Skeletal muscle satellite cell (primary cell): Measurements from ENCODE around the gene FNDC1.

Experiments
- H3K27me3 ChIP-seq: 2 replicates; pipeline ENCODE4 v1.7.0; 2013; ENCODE audit warnings: low read length; ENCODE audit not compliant: control insufficient read depth, insufficient read depth
- H3K36me3 ChIP-seq: 2 replicates; pipeline ENCODE4 v1.7.0; 2013; ENCODE audit warnings: mild to moderate bottlenecking, control low read depth, low read length; ENCODE audit not compliant: insufficient read depth
- H3K4me1 ChIP-seq: 2 replicates; pipeline ENCODE4 v1.7.0; 2013; ENCODE audit warnings: low read length; ENCODE audit not compliant: control insufficient read depth, insufficient read depth
- H3K4me2 ChIP-seq: 2 replicates; pipeline ENCODE4 v1.7.0; 2013; ENCODE audit warnings: mild to moderate bottlenecking, low read length
- H3K4me3 ChIP-seq: 2 replicates; pipeline ENCODE4 v1.7.0; 2013; ENCODE audit warnings: low read length
- H3K9ac ChIP-seq: 2 replicates; pipeline ENCODE4 v1.7.0; 2013; ENCODE audit warnings: mild to moderate bottlenecking, low read depth, low read length, moderate library complexity
- H3K9me3 ChIP-seq: replicated peaks from 2 replicates; pipeline ENCODE4 v1.7.0; 2013; ENCODE audit warnings: mild to moderate bottlenecking, control low read depth, low read length

FNDC1 gene

DNA sequence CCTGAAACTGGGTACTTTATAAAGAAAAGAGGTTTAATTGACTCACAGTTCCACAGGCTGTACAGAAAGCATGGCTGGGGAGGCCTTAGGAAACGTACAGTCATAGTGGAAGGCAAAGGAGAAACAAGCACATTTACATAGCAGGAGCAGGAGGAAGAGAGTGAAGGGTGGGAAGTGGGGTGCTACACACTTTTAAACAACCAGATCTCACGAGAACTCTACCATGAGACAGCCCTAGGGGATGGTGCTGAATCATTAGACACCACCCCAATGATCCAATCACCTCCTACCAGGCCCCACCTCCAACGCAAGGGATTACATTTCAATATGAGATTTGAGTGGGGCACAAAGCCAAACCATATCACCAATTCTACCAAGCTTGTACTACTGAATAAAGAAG is 7.4 kb upstream of the FNDC1 start:
- H3K4me1 ChIP-seq, result peaks cover 10% of the 10 kb centered on the region
- H3K4me2 ChIP-seq, result no peak overlapping the region
- H3K9ac ChIP-seq, result no peak overlapping the region
- no peaks in the 10 kb centered on the region for H3K9me3 ChIP-seq
- H3K36me3 ChIP-seq, result no peaks in the 10 kb centered on the region
- H3K27me3 ChIP-seq, result peaks cover 18% of the 10 kb centered on the region
- H3K4me3 ChIP-seq, result no peak overlapping the region

DNA sequence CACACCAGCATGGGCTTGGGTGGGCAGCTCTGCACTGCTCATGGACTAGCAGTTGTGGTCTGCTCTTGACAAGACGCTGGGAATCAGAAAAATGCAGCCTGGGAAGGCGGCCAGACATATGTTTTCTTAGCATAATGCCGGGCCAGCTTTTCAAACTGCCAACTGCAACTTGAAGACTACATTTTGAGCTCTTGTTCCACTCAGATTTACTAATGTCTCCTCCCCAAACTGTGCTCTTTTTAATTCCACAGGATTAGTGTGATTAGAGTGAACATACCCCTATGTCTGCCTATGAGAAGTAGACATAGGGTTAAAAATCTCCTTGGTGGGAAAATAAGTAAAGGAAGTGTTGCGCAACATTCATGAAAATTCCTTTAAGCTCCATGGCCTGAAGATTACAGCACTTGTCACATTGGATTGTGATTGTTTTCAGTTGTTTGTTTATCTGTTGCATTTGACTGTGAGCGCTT is 5.3 kb upstream of the FNDC1 start:
- H3K9me3 ChIP-seq, result no peaks in the 10 kb centered on the region
- peaks cover 32% of the 10 kb centered on the region for H3K27me3 ChIP-seq

DNA sequence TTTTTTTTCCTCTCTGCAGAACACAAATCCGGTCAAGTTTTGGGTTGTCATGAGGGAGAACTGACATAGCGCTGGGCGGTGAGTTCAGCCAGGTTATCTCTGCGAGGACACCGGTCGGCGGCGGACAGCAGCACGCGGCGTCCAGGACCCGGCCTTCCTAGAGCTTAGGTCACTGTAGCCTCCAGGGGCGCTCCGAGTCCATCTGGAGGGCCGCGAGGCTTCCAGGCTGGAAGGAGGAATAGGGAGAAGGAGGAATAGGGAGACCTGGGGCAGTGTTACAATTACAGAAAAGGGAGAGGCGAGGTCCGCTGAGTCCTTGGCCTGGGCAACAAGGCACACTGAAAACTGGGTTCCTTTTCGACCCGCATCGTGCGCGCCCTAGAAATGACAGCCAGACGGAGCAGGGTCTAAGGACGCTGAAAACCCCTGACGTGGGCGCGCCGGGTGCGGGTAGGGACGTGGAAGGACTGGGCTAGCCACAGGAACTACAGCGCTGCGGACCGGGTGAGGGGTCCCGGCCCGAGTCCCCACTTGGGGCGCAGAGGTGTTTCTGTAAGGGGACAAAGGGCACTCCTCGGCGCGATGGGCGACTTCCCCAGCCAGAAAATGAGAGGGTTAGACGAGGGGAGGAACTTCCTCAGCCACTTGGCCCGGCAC is 536 bp upstream of the FNDC1 start:
- Histone ChIP-seq H3K9me3 (no peaks in the 10 kb centered on the region), H3K9ac (no peak overlapping the region), H3K4me3 (no peak overlapping the region), H3K27me3 (peaks cover 61% of the 10 kb centered on the region), H3K36me3 (no peaks in the 10 kb centered on the region), H3K4me1 (peaks cover 25% of the 10 kb centered on the region), H3K4me2 (no peak overlapping the region)

More for the DNA sequence above, 5.3 kb upstream of the FNDC1 start:
- Histone ChIP-seq H3K9ac (no peak overlapping the region), H3K4me3 (no peak overlapping the region), H3K36me3 (no peaks in the 10 kb centered on the region), H3K4me2 (no peak overlapping the region), H3K4me1 (peaks cover 10% of the 10 kb centered on the region)

DNA sequence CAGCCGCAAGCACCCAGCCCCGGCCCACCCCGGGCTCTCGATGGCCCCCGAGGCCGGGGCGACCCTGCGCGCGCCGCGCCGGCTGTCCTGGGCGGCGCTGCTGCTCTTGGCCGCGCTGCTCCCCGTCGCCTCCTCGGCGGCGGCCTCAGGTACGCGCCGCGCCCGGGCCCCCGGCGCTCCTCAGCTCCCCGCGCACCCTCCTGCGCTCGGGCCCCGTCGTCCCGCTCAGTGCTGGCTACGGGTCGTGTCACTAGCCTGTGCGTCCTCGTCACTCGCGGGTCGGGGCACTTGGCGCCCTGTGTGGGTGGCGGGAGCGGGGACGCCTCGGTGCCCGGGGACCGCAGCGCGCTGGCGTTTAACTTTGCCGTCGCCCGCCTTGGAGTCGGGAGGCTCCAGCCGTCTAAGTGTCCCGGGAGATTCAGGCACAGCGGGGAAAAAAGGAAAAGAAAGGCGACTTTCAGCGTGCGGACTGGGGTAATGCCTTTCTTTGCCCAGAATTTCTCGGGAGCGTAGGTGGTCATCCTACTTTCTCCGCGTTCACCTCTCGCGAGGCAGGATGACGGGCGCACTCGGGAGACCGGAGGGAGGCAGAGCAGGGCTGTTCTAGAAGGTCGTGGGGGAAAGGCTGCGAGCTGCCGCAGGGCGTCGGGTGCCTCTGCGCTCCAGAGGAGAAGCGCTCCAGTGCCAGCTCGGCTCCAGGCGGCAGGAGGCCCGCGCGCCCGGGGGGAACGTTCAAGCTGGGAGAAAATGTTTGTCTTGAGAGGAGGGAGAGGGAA is 545 bp downstream of the FNDC1 start:
- Histone ChIP-seq H3K9me3 (no peaks in the 10 kb centered on the region), H3K27me3 (peaks cover 68% of the 10 kb centered on the region), H3K9ac (peak overlapping the region; percentile 26), H3K4me3 (peak overlapping the region; percentile 66), H3K4me2 (peak overlapping the region; percentile 80), H3K4me1 (peaks cover 17% of the 10 kb centered on the region), H3K36me3 (no peaks in the 10 kb centered on the region)

DNA sequence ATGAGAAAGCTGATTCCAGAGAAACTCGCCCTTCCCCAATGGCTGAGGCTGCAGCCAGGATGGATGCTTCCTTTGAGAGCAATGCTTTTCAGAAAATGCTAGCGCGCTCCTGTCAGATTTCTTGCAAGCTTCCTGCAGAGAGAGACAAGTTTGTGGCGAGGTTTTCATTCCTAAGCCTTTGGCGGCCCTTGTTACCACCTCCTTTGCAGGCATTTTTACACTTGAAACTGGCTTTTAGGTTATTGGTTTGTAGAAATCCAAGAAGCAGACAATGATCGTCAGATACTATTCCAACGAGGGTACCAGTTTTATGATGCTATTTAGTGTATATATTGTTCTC is 1.1 kb downstream of the FNDC1 start:
- H3K9me3 ChIP-seq, result no peaks in the 10 kb centered on the region
- H3K36me3 ChIP-seq, result no peaks in the 10 kb centered on the region
- H3K9ac ChIP-seq, result peak overlapping the region; percentile 26
- peak overlapping the region; percentile 66 for H3K4me3 ChIP-seq
- H3K4me1 ChIP-seq, result peaks cover 17% of the 10 kb centered on the region
- H3K27me3 ChIP-seq, result peaks cover 68% of the 10 kb centered on the region
- peak overlapping the region; percentile 80 for H3K4me2 ChIP-seq

DNA sequence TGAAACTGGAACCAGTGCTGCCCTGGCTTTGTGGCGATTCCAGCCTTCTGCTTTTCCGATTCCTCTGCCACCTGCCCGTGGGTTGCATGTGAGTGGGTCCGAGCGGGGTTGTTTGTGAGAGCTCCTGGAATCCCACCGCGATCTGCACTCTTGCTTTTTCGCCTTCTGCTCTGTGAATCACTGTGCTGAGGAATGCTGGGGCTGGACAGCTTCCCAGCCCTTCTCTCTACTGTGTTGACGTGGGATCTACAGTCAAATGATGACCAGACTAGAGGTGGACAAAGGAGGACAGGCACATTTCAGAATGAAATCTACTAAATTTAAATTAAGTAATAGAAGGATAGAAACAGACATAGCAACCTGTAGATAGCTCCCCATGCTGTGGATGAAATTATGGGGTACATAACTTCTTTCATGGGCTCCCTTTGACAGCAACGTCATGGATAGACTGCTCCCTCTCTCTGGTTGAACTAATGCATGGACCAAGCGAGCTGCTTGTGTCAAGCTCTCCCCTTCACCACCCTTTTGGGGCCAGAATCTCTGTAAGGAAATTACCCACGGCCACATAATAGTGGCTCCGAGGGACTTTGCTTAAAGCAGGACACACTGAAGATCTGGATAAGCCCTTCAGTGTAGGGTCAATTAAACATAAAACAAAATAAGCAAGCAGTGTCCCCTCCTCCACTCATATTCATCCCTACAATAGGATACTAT is 2.0 kb downstream of the FNDC1 start:
- Histone ChIP-seq H3K4me2 (peak overlapping the region; percentile 77), H3K4me3 (peak overlapping the region; percentile 63), H3K36me3 (no peaks in the 10 kb centered on the region), H3K27me3 (peaks cover 62% of the 10 kb centered on the region), H3K9me3 (no peaks in the 10 kb centered on the region), H3K9ac (no peak overlapping the region), H3K4me1 (peaks cover 17% of the 10 kb centered on the region)

DNA sequence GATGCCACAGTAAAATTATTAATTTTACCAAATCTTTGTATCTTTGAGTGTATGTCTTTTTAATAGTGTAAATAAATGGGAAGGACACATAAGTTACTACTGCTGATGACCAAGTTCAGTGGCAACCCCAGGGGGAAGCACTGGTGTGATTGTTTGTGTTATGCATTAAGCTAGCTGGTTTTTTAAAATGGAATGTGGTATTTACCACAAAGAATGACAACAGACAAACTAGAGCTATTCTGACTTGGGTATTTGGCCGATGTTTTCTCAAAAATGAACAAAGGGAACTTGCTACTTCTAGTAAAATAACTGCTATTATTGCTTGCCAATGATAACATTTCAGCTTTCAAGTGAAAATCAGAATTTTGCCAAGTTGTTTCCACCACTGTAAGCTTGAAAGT is 2.9 kb downstream of the FNDC1 start:
- Histone ChIP-seq H3K9me3 (no peaks in the 10 kb centered on the region), H3K27me3 (peaks cover 52% of the 10 kb centered on the region), H3K9ac (no peak overlapping the region), H3K36me3 (no peaks in the 10 kb centered on the region), H3K4me3 (no peak overlapping the region), H3K4me2 (no peak overlapping the region), H3K4me1 (peaks cover 17% of the 10 kb centered on the region)

DNA sequence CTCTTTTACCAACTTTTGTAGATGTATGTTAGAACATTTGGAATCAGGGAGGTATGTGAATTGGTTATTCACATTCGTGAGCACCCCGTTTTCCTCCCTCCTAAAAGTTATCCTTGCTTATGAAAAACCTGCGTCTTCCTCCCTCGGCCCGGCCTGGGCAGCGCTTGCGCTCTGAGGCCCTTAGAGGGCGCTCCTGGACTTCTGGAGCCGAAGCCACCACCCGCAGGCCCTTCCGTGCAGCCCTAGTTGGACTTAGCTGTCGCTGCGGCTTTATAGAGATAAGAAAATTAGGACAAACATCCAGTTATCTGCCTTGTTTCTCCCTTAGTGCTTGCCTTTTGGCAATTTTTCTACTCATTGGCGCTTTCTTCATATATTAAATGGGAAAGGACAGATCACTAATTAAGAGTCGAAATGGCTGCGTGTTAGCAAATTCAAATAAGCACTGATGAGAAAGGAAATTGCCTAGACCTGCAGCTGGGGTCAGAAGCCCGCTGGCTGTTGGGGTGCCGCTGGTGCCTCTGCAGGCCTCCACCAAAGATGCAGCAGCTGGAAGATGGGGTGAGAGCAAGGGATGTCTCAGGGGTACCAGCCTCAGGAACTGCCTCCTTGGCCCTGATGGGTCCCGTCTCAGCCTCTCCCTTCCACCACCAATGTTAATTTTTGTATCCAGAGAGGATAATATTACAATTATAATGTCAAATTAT is 5.2 kb downstream of the FNDC1 start:
- Histone ChIP-seq H3K4me3 (no peak overlapping the region), H3K27me3 (peaks cover 38% of the 10 kb centered on the region), H3K9ac (no peak overlapping the region)

DNA sequence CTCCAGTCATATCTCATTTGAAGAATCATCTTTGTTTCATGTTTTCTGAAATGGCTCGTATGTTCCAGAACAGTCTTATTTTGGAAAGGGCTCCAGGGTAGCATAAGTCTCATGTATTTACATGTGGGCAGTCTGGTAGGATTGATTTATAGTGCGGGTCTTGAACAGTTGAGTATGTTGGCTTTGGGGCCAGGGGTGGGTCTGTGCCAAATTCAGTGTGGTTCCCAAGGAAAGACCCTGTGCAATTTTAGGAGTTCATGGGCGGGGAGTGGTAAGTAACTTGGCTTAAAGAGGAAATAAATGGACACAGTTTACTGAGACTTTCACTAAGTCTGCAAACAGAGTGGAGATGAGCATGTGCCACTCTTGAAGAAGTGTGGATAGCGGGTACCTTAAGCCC is 7.7 kb downstream of the FNDC1 start:
- Histone ChIP-seq H3K36me3 (no peaks in the 10 kb centered on the region), H3K4me3 (no peak overlapping the region), H3K9me3 (no peaks in the 10 kb centered on the region), H3K4me2 (no peak overlapping the region), H3K9ac (no peak overlapping the region), H3K4me1 (no peaks in the 10 kb centered on the region), H3K27me3 (peaks cover 15% of the 10 kb centered on the region)

More for the DNA sequence above, 5.2 kb downstream of the FNDC1 start:
- H3K9me3 ChIP-seq, result no peaks in the 10 kb centered on the region
- peaks cover 17% of the 10 kb centered on the region for H3K4me1 ChIP-seq
- H3K4me2 ChIP-seq, result no peak overlapping the region
- no peaks in the 10 kb centered on the region for H3K36me3 ChIP-seq

DNA sequence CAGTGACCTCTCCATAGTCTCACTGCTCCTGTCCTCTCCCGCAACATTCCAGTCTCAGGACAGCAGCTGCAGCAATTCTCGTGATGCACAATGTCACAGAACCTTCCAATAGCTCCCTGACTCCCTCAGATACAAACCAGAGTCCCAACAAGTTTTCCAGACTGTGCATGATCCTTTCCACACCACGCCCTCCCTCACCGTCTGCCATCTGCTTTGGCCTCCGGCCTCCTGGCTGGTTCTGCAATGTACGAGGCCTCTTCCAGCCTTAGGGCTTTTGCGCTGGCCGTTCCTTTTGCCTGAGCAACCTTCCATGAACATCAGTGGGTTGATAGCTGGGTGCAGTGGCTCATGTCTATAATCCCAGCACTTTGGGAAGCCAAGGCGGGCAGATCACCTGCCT is 9.6 kb downstream of the FNDC1 start:
- Histone ChIP-seq H3K9ac (no peak overlapping the region), H3K4me2 (no peak overlapping the region), H3K4me1 (no peaks in the 10 kb centered on the region), H3K36me3 (no peaks in the 10 kb centered on the region), H3K27me3 (peaks cover 6% of the 10 kb centered on the region), H3K4me3 (no peak overlapping the region), H3K9me3 (no peaks in the 10 kb centered on the region)

DNA sequence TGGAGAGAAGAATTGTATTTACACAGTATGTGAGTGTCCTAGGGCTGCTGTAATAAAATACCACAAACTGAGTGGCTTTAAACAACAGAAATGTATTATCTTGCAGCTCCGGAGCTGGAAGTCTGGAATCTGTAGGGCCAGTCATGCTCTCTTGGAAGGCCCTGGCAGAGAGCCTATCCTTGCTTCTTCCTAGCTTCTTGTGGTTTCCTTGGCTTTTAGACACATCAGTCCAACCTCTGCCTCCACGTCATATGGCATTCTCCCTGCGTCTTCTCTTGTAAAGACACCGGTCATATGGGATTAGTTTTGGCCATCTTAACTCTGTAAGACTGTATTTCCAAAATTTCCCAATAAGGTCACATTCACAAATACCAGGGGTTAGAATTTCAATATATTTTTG is 10.8 kb downstream of the FNDC1 start:
- no peak overlapping the region for H3K4me2 ChIP-seq
- no peak overlapping the region for H3K9ac ChIP-seq
- H3K27me3 ChIP-seq, result no peaks in the 10 kb centered on the region
- H3K4me1 ChIP-seq, result no peaks in the 10 kb centered on the region
- no peaks in the 10 kb centered on the region for H3K36me3 ChIP-seq
- H3K9me3 ChIP-seq, result no peaks in the 10 kb centered on the region
- H3K4me3 ChIP-seq, result no peak overlapping the region
